DOHH2 (cell line): ENCODE measurements around the gene CDH12.

Source experiments
- H3F3A ChIP-seq: fragments of 200-600 bp; sonication (generic), shearing (Covaris generic); 2 replicates; pipeline ENCODE4 v1.6.0; 2016; ENCODE audit warnings: antibody characterized with exemption, mild to moderate bottlenecking; ENCODE audit not compliant: control insufficient read depth, insufficient read depth
- H3K27ac ChIP-seq: fragments of 200-600 bp; sonication (generic); 2 replicates; pipeline ENCODE4 v1.5.1; 2014; ENCODE audit warnings: low read depth, mild to moderate bottlenecking, low read length, moderate library complexity
- H3K27me3 ChIP-seq: fragments of 200-600 bp; sonication (generic); 2 replicates; pipeline ENCODE4 v1.6.1; 2014; ENCODE audit warnings: mild to moderate bottlenecking, low read length, mixed read lengths; ENCODE audit not compliant: control insufficient read depth
- H3K36me3 ChIP-seq: fragments of 200-600 bp; sonication (generic); 2 replicates; pipeline ENCODE4 v1.6.1; 2014; ENCODE audit warnings: mild to moderate bottlenecking, low read length, moderate library complexity, mixed read lengths; ENCODE audit not compliant: control insufficient read depth
- H3K4me1 ChIP-seq: fragments of 200-600 bp; sonication (generic); 2 replicates; pipeline ENCODE4 v1.6.1; 2014; ENCODE audit warnings: mild to moderate bottlenecking, low read length, mixed read lengths; ENCODE audit not compliant: control insufficient read depth
- H3K4me2 ChIP-seq: fragments of 200-600 bp; sonication (generic); 2 replicates; pipeline ENCODE4 v1.6.0; 2014; ENCODE audit warnings: mild to moderate bottlenecking, low read length, moderate library complexity
- H3K4me3 ChIP-seq: fragments of 200-600 bp; sonication (generic); 2 replicates; pipeline ENCODE4 v1.5.1; 2014; ENCODE audit warnings: mild to moderate bottlenecking, low read length, mixed read lengths
- H3K79me2 ChIP-seq: fragments of 200-600 bp; sonication (generic); 2 replicates; pipeline ENCODE4 v1.6.1; 2014; ENCODE audit warnings: mild to moderate bottlenecking, low read length, mixed read lengths; ENCODE audit not compliant: control insufficient read depth
- H3K9me2 ChIP-seq: fragments of 200-600 bp; sonication (generic); replicated peaks from 2 replicates; pipeline ENCODE4 v1.6.1; 2014; ENCODE audit warnings: mild to moderate bottlenecking, low read length, mixed read lengths; ENCODE audit not compliant: control insufficient read depth
- H3K9me3 ChIP-seq: fragments of 200-600 bp; sonication (generic); 2 replicates; pipeline ENCODE4 v1.6.1; 2014; ENCODE audit warnings: antibody characterized with exemption, low read length, mixed read lengths; ENCODE audit not compliant: control insufficient read depth, insufficient read depth
- H4K20me1 ChIP-seq: fragments of 200-600 bp; sonication (generic); 2 replicates; pipeline ENCODE4 v1.6.0; 2014; ENCODE audit warnings: low read depth, mild to moderate bottlenecking, antibody characterized with exemption, low read length, moderate library complexity; ENCODE audit not compliant: control insufficient read depth, insufficient read depth
- CTCF ChIP-seq: fragments of 200-600 bp; sonication (generic); IDR thresholded peaks from one replicate; pipeline ENCODE4 v1.5.1; 2014; ENCODE audit warnings: antibody characterized with exemption, mild to moderate bottlenecking, low read depth, low read length; ENCODE audit not compliant: poor library complexity, severe bottlenecking
- EZH2phosphoT487 ChIP-seq: fragments of 200-600 bp; sonication (generic); IDR thresholded peaks from 2 replicates; pipeline ENCODE4 v1.6.1; 2017; ENCODE audit warnings: borderline replicate concordance, mild to moderate bottlenecking, antibody characterized with exemption, low read length, moderate library complexity, mixed read lengths

Gene CDH12

DNA sequence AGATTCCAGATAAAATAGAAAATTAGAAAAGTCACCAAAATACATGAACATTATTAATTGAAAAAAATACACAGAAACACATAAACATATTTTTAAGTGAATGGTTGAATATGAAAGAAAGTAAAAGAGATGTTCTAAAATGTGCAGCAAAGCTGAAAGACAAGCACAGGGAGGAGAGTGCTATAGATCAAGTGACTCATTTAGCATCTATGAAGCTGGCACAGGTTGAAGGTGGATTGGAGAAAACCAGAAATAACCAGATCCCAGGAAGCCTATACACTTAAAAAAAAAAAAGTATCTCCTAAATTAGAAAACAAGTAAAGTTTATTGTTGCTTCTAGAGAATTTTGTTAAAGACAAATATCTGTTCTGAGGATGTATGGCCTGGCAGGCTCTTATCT, 338.9 kb downstream of the CDH12 start:
- H3K27ac ChIP-seq, result no peak overlapping the region
- H3K4me1 ChIP-seq, result no peaks in the 10 kb centered on the region
- TF ChIP-seq EZH2phosphoT487 (no peak), CTCF (no peak)
- H3K79me2 ChIP-seq, result no peaks in the 10 kb centered on the region
- H4K20me1 ChIP-seq, result no peaks in the 10 kb centered on the region
- no peaks in the 10 kb centered on the region for H3K9me3 ChIP-seq
- no peak overlapping the region for H3K4me3 ChIP-seq
- no peak overlapping the region for H3K4me2 ChIP-seq
- no peaks in the 10 kb centered on the region for H3K36me3 ChIP-seq
- no peaks in the 10 kb centered on the region for H3F3A ChIP-seq
- H3K9me2 ChIP-seq, result no peaks in the 10 kb centered on the region
- H3K27me3 ChIP-seq, result no peaks in the 10 kb centered on the region

DNA sequence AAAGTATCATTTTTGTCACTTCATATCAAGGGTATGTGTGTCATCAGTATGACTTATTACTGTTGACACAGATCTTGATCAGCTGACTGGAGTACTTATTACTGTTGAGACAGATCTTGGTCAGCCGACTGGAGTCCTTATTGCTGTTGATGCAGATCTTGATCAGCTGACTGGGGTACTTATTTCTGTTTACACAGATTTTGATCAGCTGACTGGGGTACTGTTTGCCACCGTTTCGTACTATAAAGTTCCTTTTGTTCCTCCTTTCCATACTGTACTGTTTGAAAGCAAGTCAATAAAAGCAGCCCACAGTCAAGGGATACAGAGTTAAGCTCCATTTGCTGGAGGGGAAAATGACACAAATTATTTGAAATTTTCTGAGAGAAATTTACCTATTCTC, 347.3 kb downstream of the CDH12 start:
- Histone ChIP-seq H3K27ac (no peak overlapping the region), H3K36me3 (no peaks in the 10 kb centered on the region), H3K4me1 (no peaks in the 10 kb centered on the region), H3K27me3 (no peaks in the 10 kb centered on the region), H3K9me2 (no peaks in the 10 kb centered on the region), H3K4me3 (no peak overlapping the region), H4K20me1 (no peaks in the 10 kb centered on the region), H3K4me2 (no peak overlapping the region), H3K9me3 (no peaks in the 10 kb centered on the region), H3F3A (no peaks in the 10 kb centered on the region), H3K79me2 (no peaks in the 10 kb centered on the region)
- TF ChIP-seq EZH2phosphoT487, result no peak
- no peak for TF ChIP-seq CTCF

DNA sequence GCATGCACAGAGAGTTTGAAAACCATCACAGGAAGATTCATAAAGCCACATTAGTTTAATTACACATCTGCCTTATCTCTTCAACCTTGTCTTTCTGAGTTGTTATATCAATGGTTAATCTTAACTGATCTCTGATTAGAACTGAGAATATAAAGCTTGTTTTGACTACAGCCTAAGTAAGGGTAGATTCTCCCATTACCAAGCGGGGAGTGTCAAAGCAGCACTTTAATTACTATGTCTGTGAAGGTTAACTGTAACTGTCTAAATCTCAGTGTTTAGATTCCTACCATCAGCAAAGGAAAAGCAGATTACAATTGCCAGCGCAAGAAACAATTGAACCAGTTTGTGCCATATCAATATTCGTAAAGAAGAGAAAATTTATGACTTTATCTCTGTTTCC, 348.7 kb downstream of the CDH12 start:
- TF ChIP-seq CTCF, result no peak
- no peak for TF ChIP-seq EZH2phosphoT487
- no peaks in the 10 kb centered on the region for H3K9me2 ChIP-seq
- H3K9me3 ChIP-seq, result no peaks in the 10 kb centered on the region
- no peak overlapping the region for H3K27ac ChIP-seq
- no peaks in the 10 kb centered on the region for H3F3A ChIP-seq
- no peak overlapping the region for H3K4me3 ChIP-seq
- H3K36me3 ChIP-seq, result no peaks in the 10 kb centered on the region
- no peaks in the 10 kb centered on the region for H4K20me1 ChIP-seq
- H3K4me1 ChIP-seq, result no peaks in the 10 kb centered on the region
- H3K27me3 ChIP-seq, result no peaks in the 10 kb centered on the region
- H3K79me2 ChIP-seq, result no peaks in the 10 kb centered on the region
- H3K4me2 ChIP-seq, result no peak overlapping the region

- no peaks in the 10 kb centered on the region for H3K9me2 ChIP-seq
- no peaks in the 10 kb centered on the region for H3K27me3 ChIP-seq
- no peaks in the 10 kb centered on the region for H3K79me2 ChIP-seq
- no peaks in the 10 kb centered on the region for H4K20me1 ChIP-seq
- H3K4me1 ChIP-seq, result no peaks in the 10 kb centered on the region
- H3F3A ChIP-seq, result no peaks in the 10 kb centered on the region
- H3K36me3 ChIP-seq, result no peaks in the 10 kb centered on the region
- H3K4me2 ChIP-seq, result no peak overlapping the region
- TF ChIP-seq EZH2phosphoT487, result no peak
- TF ChIP-seq CTCF, result no peak
- H3K9me3 ChIP-seq, result no peaks in the 10 kb centered on the region
- H3K4me3 ChIP-seq, result no peak overlapping the region
- no peak overlapping the region for H3K27ac ChIP-seq
Observed at GRCh38 chr5:22500556-22500955, 352.6 kb downstream of the CDH12 start.
